ENCODE measurements around the gene RGS10. TPM values are rescaled to one million over a fixed set of nuclear protein-coding genes. Genes with fewer than 3 reads are reported as not detected.

The RGS10 gene
- total and polyA plus RNA-seq, 2 of the 8 experiments (the other 6 are each of a cell fraction or from before 2014, with no cell fraction given): 5.5 to 13.1 TPM

DNA sequence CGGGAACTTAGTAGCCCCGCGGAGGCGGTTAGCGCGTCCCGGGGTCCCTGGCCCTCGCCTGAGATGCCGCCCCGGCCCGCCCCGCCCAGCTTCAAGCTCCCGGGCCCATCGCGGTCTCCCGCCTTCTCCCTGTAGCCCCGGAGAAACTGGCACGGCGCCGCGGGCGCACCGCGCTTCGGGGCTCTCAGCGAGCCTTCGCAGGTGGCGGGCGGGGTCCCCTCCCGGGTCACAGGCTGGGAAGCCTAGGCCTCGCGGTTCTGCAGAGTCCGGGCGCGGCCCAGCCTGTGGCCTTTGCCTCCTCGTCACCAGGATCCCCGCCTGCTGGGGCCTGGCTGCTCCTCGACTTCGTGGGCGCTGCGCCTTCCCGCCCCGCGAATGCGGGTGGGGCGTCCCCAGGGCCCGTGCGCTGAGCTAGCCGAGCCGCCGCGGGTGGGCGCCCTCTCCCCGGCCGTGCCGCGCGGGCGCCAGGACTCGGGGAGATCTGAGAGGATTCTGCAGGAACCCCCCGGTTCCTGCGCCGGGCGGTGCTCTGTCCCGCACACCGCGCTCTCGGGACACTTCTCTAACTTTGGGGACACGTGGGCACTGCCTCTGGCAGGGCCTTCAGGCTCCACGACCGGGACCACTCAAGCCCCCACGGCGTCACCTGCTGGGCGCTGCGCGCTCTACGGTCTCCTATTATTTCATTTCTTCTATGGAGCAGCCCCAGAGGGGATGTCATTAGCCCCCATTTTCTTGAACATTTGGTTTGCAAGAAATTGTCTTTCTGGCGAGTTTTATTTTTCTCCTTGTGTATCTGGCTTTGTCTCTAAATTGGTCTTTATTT lies 682 bp upstream of the RGS10 start:
- peak overlapping the region; percentile 49 to 79 (median 59) for H3K4me3 ChIP-seq (ENCODE audit: extremely low read depth in 1 of 4, insufficient read depth in 2 of 4, low read depth in 3 of 4, low read length in 4 of 4)
- no peak overlapping the region for H3K4ac ChIP-seq (replicated peaks; ENCODE audit: insufficient read length, low read depth, low read length)
- peaks cover 17 to 44% (median 28%) of the 10 kb centered on the region in 4 experiments for H3K27me3 ChIP-seq (replicated peaks in 1 of 4; ENCODE audit: control insufficient read depth in 3 of 4, extremely low read depth in 1 of 4, insufficient read depth in 3 of 4, low read length in 3 of 4)
- no peak overlapping the region for H2BK20ac ChIP-seq (ENCODE audit: low read length)
- no peak overlapping the region for H3K27ac ChIP-seq (ENCODE audit: low read depth, low read length)
- no peak overlapping the region for H2BK15ac ChIP-seq (ENCODE audit: low read length)
- H3K14ac ChIP-seq (ENCODE audit: insufficient read length): no peak overlapping the region
- no peaks in the 10 kb centered on the region for H3K79me2 ChIP-seq (ENCODE audit: control insufficient read depth in 1 of 2, insufficient read depth in 2 of 2, low read length in 2 of 2)
- no peaks in the 10 kb centered on the region for H3K36me3 ChIP-seq (ENCODE audit: control insufficient read depth in 2 of 4, insufficient read depth in 4 of 4, low read length in 3 of 4)
- peaks cover 2 to 14% (median 7%) of the 10 kb centered on the region in 4 experiments; a peak in 6 of 7 replicates for H3K4me1 ChIP-seq (replicated peaks in 1 of 4; ENCODE audit: control insufficient read depth in 3 of 4, insufficient read depth in 4 of 4, low read length in 3 of 4)
- H4K91ac ChIP-seq (replicated peaks; ENCODE audit: insufficient read length, low read length): no peak overlapping the region
- H3K56ac ChIP-seq (replicated peaks; ENCODE audit: insufficient read length, low read depth, low read length): no peak overlapping the region
- no peak overlapping the region for H2BK120ac ChIP-seq (replicated peaks; ENCODE audit: low read depth, low read length)
- H3K9me3 ChIP-seq (ENCODE audit: insufficient read depth in 2 of 2, low read depth in 1 of 2, low read length in 1 of 2): no peaks in the 10 kb centered on the region
- H3K18ac ChIP-seq (ENCODE audit: extremely low read depth, low read length): peak overlapping the region; percentile 48; the same call in 1 of the 2 replicates
- FAIRE-seq (no peak), DNase-seq (ENCODE audit: low read depth in 1 of 2, low spot score in 2 of 2) (no peak)
- 1% methylated on average over 48 of the region's 78 CpGs; no CpG with 5 or more reads in 1 of the 2 experiments for WGBS, 2 experiments (ENCODE audit: extremely low coverage in 1 of 2, insufficient coverage in 1 of 2, insufficient read length in 1 of 2, insufficient replicate concordance in 2 of 2, low coverage in 1 of 2, low lambda C conversion rate in 2 of 2, missing lambda C conversion rate in 1 of 2)
- no peak overlapping the region for H3K23ac ChIP-seq (ENCODE audit: insufficient read length)
- CTCF ChIA-PET (ENCODE audit: partially characterized antibody): interaction anchor here (0.9 to 2.4 kb wide), 7 partner anchors 10 to 344 kb away, joined by 3 to 8 read pairs (median 4); no protein-coding TSS in a partner anchor
- H4K8ac ChIP-seq (ENCODE audit: extremely low read depth, insufficient read depth, low read length): peak overlapping the region; percentile 57
- H4K20me1 ChIP-seq (replicated peaks in 1 of 2; ENCODE audit: control insufficient read depth in 1 of 2, insufficient read depth in 2 of 2, low read length in 2 of 2): peaks cover 0 to 7% of the 10 kb centered on the region in 2 experiments
- peaks cover 19% of the 10 kb centered on the region for H3K23me2 ChIP-seq (ENCODE audit: low read depth, low read length)
- no peaks in the 10 kb centered on the region for H3K79me1 ChIP-seq (ENCODE audit: low read depth, low read length)
- H2BK5ac ChIP-seq (ENCODE audit: low read depth, low read length): no peak overlapping the region
- no peak overlapping the region for H2AK5ac ChIP-seq (ENCODE audit: low read depth, low read length)
- H4K5ac ChIP-seq (ENCODE audit: insufficient read length, low read depth, low read length): no peak overlapping the region
- POLR2A ChIA-PET (ENCODE audit: partially characterized antibody): interaction anchor here (1.3 to 1.6 kb wide), 2 partner anchors 10 to 108 kb away, joined by 3 to 5 read pairs; partner anchors contain the start of gene BAG3
- H2BK12ac ChIP-seq (ENCODE audit: low read depth, low read length): peak overlapping the region; percentile 27; the same call in 1 of the 2 replicates
- H2AFZ ChIP-seq (ENCODE audit: low read length): peak overlapping the region; percentile 58; the same call in 1 of the 2 replicates
- H3K4me2 ChIP-seq (ENCODE audit: insufficient read depth in 1 of 2, low read depth in 2 of 2, low read length in 2 of 2): peak overlapping the region; percentile 76 to 100
- H3K9ac ChIP-seq (replicated peaks in 1 of 4; ENCODE audit: extremely low read depth in 1 of 4, low read depth in 3 of 4, low read length in 3 of 4): peak overlapping the region in 2 of 4 experiments; percentile 38 to 44; a peak in 2 of 7 replicates
- TF ChIP-seq YY1 (IDR thresholded peaks at IDR 0.05; ENCODE audit: low read depth, low read length) (no peak), CHD2 (IDR thresholded peaks at IDR 0.05; ENCODE audit: low read length) (no peak), ZNF274 (IDR thresholded peaks at IDR 0.05; ENCODE audit: borderline replicate concordance, extremely low read depth, low read length) (no peak), PHF8 (conservative IDR thresholded peaks at IDR 0.05; ENCODE audit: low read depth, low read length) (peak; percentile 32; the same call in 1 of the 2 replicates), EZH2 (IDR thresholded peaks at IDR 0.05; ENCODE audit: low read depth, low read length, severe bottlenecking) (peak; percentile 66), SIX5 (IDR thresholded peaks at IDR 0.05; ENCODE audit: low read depth, low read length) (no peak), SRF (IDR thresholded peaks at IDR 0.05; ENCODE audit: low read depth, low read length) (no peak), BRCA1 (IDR thresholded peaks at IDR 0.05; ENCODE audit: low read depth, low read length) (no peak), KDM4A (IDR thresholded peaks at IDR 0.05; ENCODE audit: low read depth, low read length, severe bottlenecking) (peak; percentile 37), CHD1 (IDR thresholded peaks at IDR 0.05; ENCODE audit: low read depth, low read length) (no peak), JUND (IDR thresholded peaks at IDR 0.05; ENCODE audit: low read length) (no peak), SUZ12 (IDR thresholded peaks at IDR 0.05; ENCODE audit: low read length) (no peak; the same call in 1 of the 2 replicates)

Data from H1 (cell line).